Fibroblast of mammary gland (primary cell): Measurements from ENCODE around the gene CERS6.

Experiments used
- DNase-seq: peaks from one replicate; pipeline ENCODE4 v3.0.0-alpha.2; 2010; ENCODE audit warnings: low read depth
- H3K4me3 ChIP-seq: 2 replicates; pipeline ENCODE4 v1.5.1; 2011; ENCODE audit warnings: low read depth, mild to moderate bottlenecking, low read length, moderate library complexity; ENCODE audit not compliant: control insufficient read depth
- CTCF ChIP-seq: conservative IDR thresholded peaks from 2 replicates; pipeline ENCODE4 v1.5.1; 2011; ENCODE audit warnings: low read depth, low read length, inconsistent platforms; ENCODE audit not compliant: control insufficient read depth, insufficient read depth

Gene CERS6

GRCh38 chr2:168561991-168562390 lies 105.9 kb downstream of the CERS6 start:
- no peak for TF ChIP-seq CTCF
- DNase-seq: no peak
- no peak overlapping the region for H3K4me3 ChIP-seq

- no peak for TF ChIP-seq CTCF
- no peak for DNase-seq
- no peak overlapping the region for H3K4me3 ChIP-seq
These were observed 106.9 kb downstream of the CERS6 start for GRCh38 chr2:168562971-168563370.

- TF ChIP-seq CTCF: no peak
- DNase-seq: peak; percentile 20
- H3K4me3 ChIP-seq: no peak overlapping the region
These were observed 108.6 kb downstream of the CERS6 start for GRCh38 chr2:168564641-168565040.

GRCh38 chr2:168565112-168565511 lies 109.0 kb downstream of the CERS6 start:
- no peak for TF ChIP-seq CTCF
- peak; percentile 89 for DNase-seq
- no peak overlapping the region for H3K4me3 ChIP-seq

GRCh38 chr2:168565512-168565911 lies 109.4 kb downstream of the CERS6 start:
- DNase-seq: no peak
- no peak overlapping the region for H3K4me3 ChIP-seq

GRCh38 chr2:168566974-168567665 lies 111.0 kb downstream of the CERS6 start:
- H3K4me3 ChIP-seq: no peak overlapping the region
- no peak for TF ChIP-seq CTCF
- no peak for DNase-seq

More at GRCh38 chr2:168565512-168565911, 109.4 kb downstream of the CERS6 start:
- no peak for TF ChIP-seq CTCF
